Measurements from ENCODE around the gene KCNF1.

Gene KCNF1

DNA sequence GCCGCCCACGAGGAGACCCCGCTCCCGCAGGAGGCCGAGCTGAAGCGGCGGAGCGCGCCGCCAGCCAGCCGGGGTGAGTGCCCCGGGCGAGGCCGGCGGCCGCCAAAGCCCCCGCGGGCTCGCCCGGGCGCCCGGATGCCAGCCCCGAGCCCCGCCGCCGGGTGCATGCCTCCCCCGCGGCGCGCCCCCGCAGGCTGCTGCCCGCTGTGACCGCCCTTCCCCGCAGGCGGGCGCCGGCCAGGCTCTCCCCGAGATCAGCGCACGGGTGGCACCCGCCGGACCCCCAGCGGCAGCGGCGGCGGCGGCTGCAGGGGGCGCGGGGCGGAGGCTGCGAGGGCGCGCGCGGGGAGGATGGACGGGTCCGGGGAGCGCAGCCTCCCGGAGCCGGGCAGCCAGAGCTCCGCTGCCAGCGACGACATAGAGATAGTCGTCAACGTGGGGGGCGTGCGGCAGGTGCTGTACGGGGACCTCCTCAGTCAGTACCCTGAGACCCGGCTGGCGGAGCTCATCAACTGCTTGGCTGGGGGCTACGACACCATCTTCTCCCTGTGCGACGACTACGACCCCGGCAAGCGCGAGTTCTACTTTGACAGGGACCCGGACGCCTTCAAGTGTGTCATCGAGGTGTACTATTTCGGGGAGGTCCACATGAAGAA is 470 bp downstream of the KCNF1 start:
- H3K4me3 ChIP-seq (ENCODE audit: low read length) = no peak overlapping the region
- no peaks in the 10 kb centered on the region for H4K20me1 ChIP-seq (ENCODE audit: control insufficient read depth, insufficient read depth, low read depth, low read length)
- TF ChIP-seq EZH2phosphoT487 (IDR thresholded peaks at IDR 0.05; ENCODE audit: borderline replicate concordance, low read length) (no peak), CTCF (IDR thresholded peaks at IDR 0.05; ENCODE audit: low read depth, low read length, poor library complexity, severe bottlenecking) (no peak)

DNA sequence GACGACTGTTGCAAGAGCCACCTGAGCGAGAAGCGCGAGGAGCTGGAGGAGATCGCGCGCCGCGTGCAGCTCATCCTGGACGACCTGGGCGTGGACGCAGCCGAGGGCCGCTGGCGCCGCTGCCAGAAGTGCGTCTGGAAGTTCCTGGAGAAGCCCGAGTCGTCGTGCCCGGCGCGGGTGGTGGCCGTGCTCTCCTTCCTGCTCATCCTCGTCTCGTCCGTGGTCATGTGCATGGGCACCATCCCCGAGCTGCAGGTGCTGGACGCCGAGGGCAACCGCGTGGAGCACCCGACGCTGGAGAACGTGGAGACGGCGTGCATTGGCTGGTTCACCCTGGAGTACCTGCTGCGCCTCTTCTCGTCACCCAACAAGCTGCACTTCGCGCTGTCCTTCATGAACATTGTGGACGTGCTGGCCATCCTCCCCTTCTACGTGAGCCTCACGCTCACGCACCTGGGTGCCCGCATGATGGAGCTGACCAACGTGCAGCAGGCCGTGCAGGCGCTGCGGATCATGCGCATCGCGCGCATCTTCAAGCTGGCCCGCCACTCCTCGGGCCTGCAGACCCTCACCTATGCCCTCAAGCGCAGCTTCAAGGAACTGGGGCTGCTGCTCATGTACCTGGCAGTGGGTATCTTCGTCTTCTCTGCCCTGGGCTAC is 1.2 kb downstream of the KCNF1 start:
- Histone ChIP-seq H3K9me3 (ENCODE audit: control insufficient read depth, insufficient read depth, low read length) (no peaks in the 10 kb centered on the region), H3K4me1 (ENCODE audit: control insufficient read depth, low read length) (no peaks in the 10 kb centered on the region), H4K20me1 (ENCODE audit: control insufficient read depth, insufficient read depth, low read depth, low read length) (no peaks in the 10 kb centered on the region), H3K27ac (ENCODE audit: low read depth, low read length) (no peak overlapping the region), H3F3A (ENCODE audit: control insufficient read depth, insufficient read depth) (no peaks in the 10 kb centered on the region), H3K79me2 (ENCODE audit: control insufficient read depth, low read length) (no peaks in the 10 kb centered on the region), H3K9me2 (replicated peaks; ENCODE audit: control insufficient read depth, low read length) (no peaks in the 10 kb centered on the region), H3K27me3 (ENCODE audit: control insufficient read depth, low read length) (no peaks in the 10 kb centered on the region), H3K4me2 (ENCODE audit: low read length) (no peak overlapping the region), H3K4me3 (ENCODE audit: low read length) (no peak overlapping the region), H3K36me3 (ENCODE audit: control insufficient read depth, low read length) (no peaks in the 10 kb centered on the region)
- TF ChIP-seq CTCF (IDR thresholded peaks at IDR 0.05; ENCODE audit: low read depth, low read length, poor library complexity, severe bottlenecking) (no peak), EZH2phosphoT487 (IDR thresholded peaks at IDR 0.05; ENCODE audit: borderline replicate concordance, low read length) (no peak)

More for the DNA sequence above, 470 bp downstream of the KCNF1 start:
- H3K4me1 ChIP-seq (ENCODE audit: control insufficient read depth, low read length) = no peaks in the 10 kb centered on the region
- H3K36me3 ChIP-seq (ENCODE audit: control insufficient read depth, low read length) = no peaks in the 10 kb centered on the region
- H3K4me2 ChIP-seq (ENCODE audit: low read length) = no peak overlapping the region
- H3K27me3 ChIP-seq (ENCODE audit: control insufficient read depth, low read length) = no peaks in the 10 kb centered on the region
- H3K9me2 ChIP-seq (replicated peaks; ENCODE audit: control insufficient read depth, low read length) = no peaks in the 10 kb centered on the region
- no peaks in the 10 kb centered on the region for H3F3A ChIP-seq (ENCODE audit: control insufficient read depth, insufficient read depth)
- no peaks in the 10 kb centered on the region for H3K79me2 ChIP-seq (ENCODE audit: control insufficient read depth, low read length)
- H3K9me3 ChIP-seq (ENCODE audit: control insufficient read depth, insufficient read depth, low read length) = no peaks in the 10 kb centered on the region
- no peak overlapping the region for H3K27ac ChIP-seq (ENCODE audit: low read depth, low read length)

DNA sequence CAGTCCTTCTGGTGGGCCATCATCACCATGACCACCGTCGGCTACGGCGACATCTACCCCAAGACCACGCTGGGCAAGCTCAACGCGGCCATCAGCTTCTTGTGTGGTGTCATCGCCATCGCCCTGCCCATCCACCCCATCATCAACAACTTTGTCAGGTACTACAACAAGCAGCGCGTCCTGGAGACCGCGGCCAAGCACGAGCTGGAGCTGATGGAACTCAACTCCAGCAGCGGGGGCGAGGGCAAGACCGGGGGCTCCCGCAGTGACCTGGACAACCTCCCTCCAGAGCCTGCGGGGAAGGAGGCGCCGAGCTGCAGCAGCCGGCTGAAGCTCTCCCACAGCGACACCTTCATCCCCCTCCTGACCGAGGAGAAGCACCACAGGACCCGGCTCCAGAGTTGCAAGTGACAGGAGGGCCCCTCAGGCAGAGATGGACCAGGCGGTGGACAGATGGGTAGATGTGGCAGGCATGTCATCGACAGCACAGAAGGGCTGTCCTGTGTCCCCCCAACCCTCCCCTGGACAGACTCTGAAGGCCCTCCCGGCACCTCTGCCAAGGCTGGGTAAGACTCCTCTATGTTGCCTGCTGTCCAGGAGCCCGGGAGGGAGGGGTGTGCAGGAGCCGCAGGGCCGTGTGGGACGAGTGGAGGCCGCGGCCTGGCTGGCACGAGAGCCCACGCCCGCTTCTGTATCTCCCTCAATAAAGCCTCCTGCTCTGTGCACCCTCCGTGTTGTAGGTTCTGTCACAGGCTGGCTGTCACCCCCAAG is 2.0 kb downstream of the KCNF1 start:
- no peak overlapping the region for H3K4me3 ChIP-seq (ENCODE audit: low read length)
- H3K27ac ChIP-seq (ENCODE audit: low read depth, low read length) = no peak overlapping the region
- H3K4me2 ChIP-seq (ENCODE audit: low read length) = no peak overlapping the region
- no peaks in the 10 kb centered on the region for H3F3A ChIP-seq (ENCODE audit: control insufficient read depth, insufficient read depth)
- H4K20me1 ChIP-seq (ENCODE audit: control insufficient read depth, insufficient read depth, low read depth, low read length) = no peaks in the 10 kb centered on the region
- H3K9me2 ChIP-seq (replicated peaks; ENCODE audit: control insufficient read depth, low read length) = no peaks in the 10 kb centered on the region
- no peaks in the 10 kb centered on the region for H3K79me2 ChIP-seq (ENCODE audit: control insufficient read depth, low read length)
- no peaks in the 10 kb centered on the region for H3K9me3 ChIP-seq (ENCODE audit: control insufficient read depth, insufficient read depth, low read length)
- H3K36me3 ChIP-seq (ENCODE audit: control insufficient read depth, low read length) = no peaks in the 10 kb centered on the region
- no peaks in the 10 kb centered on the region for H3K4me1 ChIP-seq (ENCODE audit: control insufficient read depth, low read length)
- H3K27me3 ChIP-seq (ENCODE audit: control insufficient read depth, low read length) = no peaks in the 10 kb centered on the region
- TF ChIP-seq EZH2phosphoT487 (IDR thresholded peaks at IDR 0.05; ENCODE audit: borderline replicate concordance, low read length) = no peak
- TF ChIP-seq CTCF (IDR thresholded peaks at IDR 0.05; ENCODE audit: low read depth, low read length, poor library complexity, severe bottlenecking) = no peak
